HEK293 (cell line): ENCODE measurements around the gene SH3BP2.

Experiments
- CTCF ChIA-PET: fragments of 350-600 bp; formaldehyde crosslinking; extraction: SDS; loops from one replicate; lab custom pipeline; 2021; ENCODE audit warnings: antibody characterized with exemption; lab: Yijun Ruan, JAX
- POLR2A ChIA-PET: fragments of 300-600 bp; formaldehyde crosslinking; extraction: SDS; loops from one replicate; lab custom pipeline; 2020; ENCODE audit warnings: antibody characterized with exemption, inconsistent platforms; lab: Yijun Ruan, JAX
- H3K27ac ChIP-seq: fragments of 200-500 bp; sonication (Bioruptor generic); 2 replicates; pipeline ENCODE4 v1.5.1; 2014; ENCODE audit warnings: low read depth, low read length, control low read depth, inconsistent platforms; ENCODE audit errors: extremely low read depth
- H3K36me3 ChIP-seq, 2 experiments: fragments of 200-500 bp in 1 of 2; sonication (Bioruptor generic) in 1 of 2; 1 replicate in 1 of 2; 2 replicates in 1 of 2; pipeline ENCODE4 v1.5.1; 2014 to 2017; ENCODE audit warnings: inconsistent platforms in 2 of 2, low read length in 2 of 2; ENCODE audit not compliant: control insufficient read depth in 2 of 2, insufficient read depth in 1 of 2
- H3K4me1 ChIP-seq: fragments of 200-500 bp; sonication (Bioruptor generic); 2 replicates; pipeline ENCODE4 v1.5.1; 2014; ENCODE audit warnings: mild to moderate bottlenecking, low read length, inconsistent platforms; ENCODE audit not compliant: control insufficient read depth, insufficient read depth
- H3K4me3 ChIP-seq: 2 replicates; pipeline ENCODE4 v1.5.1; 2011; ENCODE audit warnings: low read depth, mild to moderate bottlenecking, control low read depth, low read length, moderate library complexity
- H3K9me3 ChIP-seq: fragments of 200-500 bp; sonication (Bioruptor generic); 2 replicates; pipeline ENCODE4 v1.5.1; 2014; ENCODE audit warnings: low read depth, low read length, inconsistent platforms; ENCODE audit not compliant: control insufficient read depth, insufficient read depth
- BCL11A ChIP-seq: fragments of 450-650 bp; formaldehyde crosslinking; IDR thresholded peaks from 2 replicates; pipeline ENCODE4 v1.5.1; 2016; ENCODE audit warnings: low read depth, missing biosample characterization, missing genetic modification characterization
- OVOL3 ChIP-seq: fragments of 450-650 bp; formaldehyde crosslinking; IDR thresholded peaks from 2 replicates; pipeline ENCODE4 v1.5.1; 2016; ENCODE audit warnings: missing biosample characterization, missing genetic modification characterization
- ZBTB49 ChIP-seq: fragments of 450-650 bp; formaldehyde crosslinking; IDR thresholded peaks from 2 replicates; pipeline ENCODE4 v1.5.1; 2016; ENCODE audit warnings: missing biosample characterization, missing genetic modification characterization, low read depth
- ZFP69B ChIP-seq: fragments of 450-650 bp; formaldehyde crosslinking; IDR thresholded peaks from 2 replicates; pipeline ENCODE4 v1.5.1; 2016; ENCODE audit warnings: missing biosample characterization, missing genetic modification characterization
- ZIC2 ChIP-seq: fragments of 450-650 bp; formaldehyde crosslinking; IDR thresholded peaks from 2 replicates; pipeline ENCODE4 v1.5.1; 2016; ENCODE audit warnings: missing biosample characterization, missing genetic modification characterization
- ZNF133 ChIP-seq: fragments of 450-650 bp; formaldehyde crosslinking; IDR thresholded peaks from 2 replicates; pipeline ENCODE4 v1.5.1; 2016; ENCODE audit warnings: missing biosample characterization, missing genetic modification characterization
- ZNF302 ChIP-seq: fragments of 450-650 bp; formaldehyde crosslinking; IDR thresholded peaks from 2 replicates; pipeline ENCODE4 v1.5.1; 2016; ENCODE audit warnings: missing biosample characterization, missing genetic modification characterization, low read depth
- ZNF335 ChIP-seq: fragments of 450-650 bp; formaldehyde crosslinking; conservative IDR thresholded peaks from 2 replicates; pipeline ENCODE4 v1.5.1; 2016; ENCODE audit warnings: missing biosample characterization, missing genetic modification characterization
- ZNF514 ChIP-seq: fragments of 450-650 bp; formaldehyde crosslinking; IDR thresholded peaks from 2 replicates; pipeline ENCODE4 v1.5.1; 2016; ENCODE audit warnings: missing biosample characterization, missing genetic modification characterization
- ZNF521 ChIP-seq: fragments of 450-650 bp; formaldehyde crosslinking; IDR thresholded peaks from 2 replicates; pipeline ENCODE4 v1.5.1; 2017; ENCODE audit warnings: missing biosample characterization, mild to moderate bottlenecking, missing genetic modification characterization
- ZNF548 ChIP-seq: fragments of 450-650 bp; formaldehyde crosslinking; IDR thresholded peaks from 2 replicates; pipeline ENCODE4 v1.5.1; 2016; ENCODE audit warnings: missing biosample characterization, missing genetic modification characterization
- ZNF549 ChIP-seq: fragments of 450-650 bp; IDR thresholded peaks from 2 replicates; pipeline ENCODE4 v1.5.1; 2018; ENCODE audit warnings: missing biosample characterization, missing genetic modification characterization, mild to moderate bottlenecking, inconsistent platforms, moderate library complexity
- ZNF555 ChIP-seq: fragments of 450-650 bp; formaldehyde crosslinking; conservative IDR thresholded peaks from 2 replicates; pipeline ENCODE4 v1.5.1; 2017; ENCODE audit warnings: missing biosample characterization, mild to moderate bottlenecking, missing genetic modification characterization, inconsistent platforms
- ZNF701 ChIP-seq: fragments of 450-650 bp; formaldehyde crosslinking; IDR thresholded peaks from 2 replicates; pipeline ENCODE4 v1.5.1; 2016; ENCODE audit warnings: missing biosample characterization, missing genetic modification characterization
- ZNF707 ChIP-seq: fragments of 450-650 bp; formaldehyde crosslinking; IDR thresholded peaks from 2 replicates; pipeline ENCODE4 v1.5.1; 2016; ENCODE audit warnings: missing biosample characterization, missing genetic modification characterization
- ZNF776 ChIP-seq: fragments of 450-650 bp; formaldehyde crosslinking; IDR thresholded peaks from 2 replicates; pipeline ENCODE4 v1.5.0; 2017; ENCODE audit warnings: missing biosample characterization, missing genetic modification characterization, borderline replicate concordance
- TF ChIP-seq, protein P1 (sequence below): fragments of 450-650 bp; formaldehyde crosslinking; IDR thresholded peaks from 2 replicates; pipeline ENCODE4 v1.5.1; 2017; ENCODE audit warnings: missing biosample characterization, missing genetic modification characterization
- TF ChIP-seq, protein P2 (sequence below): fragments of 450-650 bp; formaldehyde crosslinking; IDR thresholded peaks from 2 replicates; pipeline ENCODE4 v1.5.1; 2016; ENCODE audit warnings: missing biosample characterization, missing genetic modification characterization, borderline replicate concordance

SH3BP2 gene

GRCh38 chr4:2781911-2782310 lies 11.0 kb upstream of the SH3BP2 start (continued):
- no peak for TF ChIP-seq ZBTB49 (tag by site-specific recombination)

DNA sequence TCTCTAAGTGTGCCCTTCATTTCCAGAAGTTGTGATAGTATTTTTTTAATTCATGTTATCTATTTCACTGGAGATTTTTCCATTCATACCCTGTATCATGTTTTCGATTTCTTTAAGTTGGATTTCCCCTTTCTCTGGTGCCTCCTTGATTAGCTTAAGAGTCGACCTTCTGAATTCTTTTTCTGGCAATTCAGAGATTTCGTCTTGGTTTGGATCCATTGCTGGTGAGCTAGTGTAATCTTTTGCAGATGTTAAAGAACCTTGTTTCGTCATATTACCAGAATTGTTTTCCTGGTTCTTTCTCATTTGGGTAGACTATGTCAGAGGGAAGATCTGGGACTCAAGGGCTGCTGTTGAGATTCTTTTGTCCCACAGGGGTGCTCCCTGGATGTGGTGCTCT lies 9.1 kb upstream of the SH3BP2 start:
- CTCF ChIA-PET = interaction anchor here (1.6 kb wide), 1 partner anchor 20 kb away, joined by 5 read pairs; no protein-coding TSS in a partner anchor

GRCh38 chr4:2785613-2786012 lies 7.3 kb upstream of the SH3BP2 start:
- ChIA-PET POLR2A (no interaction called here), CTCF (no interaction called here)
- TF ChIP-seq ZNF335 = peak; percentile 63
- no peak for TF ChIP-seq OVOL3
- no peaks in the 10 kb centered on the region for H3K9me3 ChIP-seq
- no peak overlapping the region for H3K27ac ChIP-seq
- H3K36me3 ChIP-seq = no peaks in the 10 kb centered on the region
- no peak overlapping the region for H3K4me3 ChIP-seq
- no peaks in the 10 kb centered on the region for H3K4me1 ChIP-seq

More for the DNA sequence above, 9.1 kb upstream of the SH3BP2 start:
- no peaks in the 10 kb centered on the region for H3K9me3 ChIP-seq
- POLR2A ChIA-PET = interaction anchor here (0.6 kb wide), 2 partner anchors 113 to 193 kb away, joined by 3 to 7 read pairs; no protein-coding TSS in a partner anchor
- H3K4me1 ChIP-seq = no peaks in the 10 kb centered on the region
- H3K36me3 ChIP-seq = no peaks in the 10 kb centered on the region
- H3K4me3 ChIP-seq = no peak overlapping the region
- no peak for TF ChIP-seq ZNF701
- TF ChIP-seq ZNF549 (tag by site-specific recombination) = no peak
- TF ChIP-seq ZNF302 (tag by site-specific recombination) = no peak
- TF ChIP-seq ZIC2 (tag by site-specific recombination) = no peak
- TF ChIP-seq ZFP69B (tag by site-specific recombination) = no peak
- TF ChIP-seq ZNF133 (tag by site-specific recombination) = no peak
- TF ChIP-seq ZNF776 (tag by site-specific recombination) = no peak
- TF ChIP-seq BCL11A (tag by site-specific recombination) = no peak
- no peak for TF ChIP-seq ZNF555 (tag by site-specific recombination)
- no peak for TF ChIP-seq ZNF521 (tag by site-specific recombination)
- TF ChIP-seq, all 188 proteins: peak for 0
- H3K27ac ChIP-seq = no peak overlapping the region

DNA sequence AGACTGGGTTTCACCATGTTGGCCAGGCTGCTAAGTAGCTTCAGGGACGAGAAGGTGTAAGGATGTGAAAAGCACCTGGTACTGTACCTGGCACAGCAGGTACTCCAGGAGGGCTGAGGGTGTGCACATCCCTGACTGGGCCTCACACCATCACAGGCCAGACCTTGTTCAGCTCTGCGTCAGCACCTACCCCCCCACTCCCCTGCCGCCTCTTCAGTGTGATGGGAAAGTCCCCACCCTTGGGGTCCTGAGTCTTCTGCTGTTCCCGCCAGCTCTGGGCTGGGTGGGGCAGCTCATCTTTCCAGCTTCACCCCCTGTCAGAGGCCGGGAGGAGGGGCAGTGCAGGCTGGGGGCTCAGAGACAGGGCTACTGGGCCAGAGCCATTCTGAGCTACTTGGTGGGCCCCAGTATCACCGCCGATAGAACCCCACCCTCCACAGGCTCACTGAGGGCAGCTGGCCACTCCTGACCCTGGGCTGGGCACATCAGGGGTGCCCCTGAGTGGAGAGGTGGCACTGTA lies 6.7 kb upstream of the SH3BP2 start:
- CTCF ChIA-PET = no interaction called here
- TF ChIP-seq, protein P1, sequence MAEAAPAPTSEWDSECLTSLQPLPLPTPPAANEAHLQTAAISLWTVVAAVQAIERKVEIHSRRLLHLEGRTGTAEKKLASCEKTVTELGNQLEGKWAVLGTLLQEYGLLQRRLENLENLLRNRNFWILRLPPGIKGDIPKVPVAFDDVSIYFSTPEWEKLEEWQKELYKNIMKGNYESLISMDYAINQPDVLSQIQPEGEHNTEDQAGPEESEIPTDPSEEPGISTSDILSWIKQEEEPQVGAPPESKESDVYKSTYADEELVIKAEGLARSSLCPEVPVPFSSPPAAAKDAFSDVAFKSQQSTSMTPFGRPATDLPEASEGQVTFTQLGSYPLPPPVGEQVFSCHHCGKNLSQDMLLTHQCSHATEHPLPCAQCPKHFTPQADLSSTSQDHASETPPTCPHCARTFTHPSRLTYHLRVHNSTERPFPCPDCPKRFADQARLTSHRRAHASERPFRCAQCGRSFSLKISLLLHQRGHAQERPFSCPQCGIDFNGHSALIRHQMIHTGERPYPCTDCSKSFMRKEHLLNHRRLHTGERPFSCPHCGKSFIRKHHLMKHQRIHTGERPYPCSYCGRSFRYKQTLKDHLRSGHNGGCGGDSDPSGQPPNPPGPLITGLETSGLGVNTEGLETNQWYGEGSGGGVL (tag by site-specific recombination) = no peak
- TF ChIP-seq ZNF514 (no peak), ZNF549 (tag by site-specific recombination) (no peak), ZNF548 (tag by site-specific recombination) (no peak), ZNF707 (tag by site-specific recombination) (no peak), ZNF555 (tag by site-specific recombination) (no peak)
- TF ChIP-seq, protein P2, sequence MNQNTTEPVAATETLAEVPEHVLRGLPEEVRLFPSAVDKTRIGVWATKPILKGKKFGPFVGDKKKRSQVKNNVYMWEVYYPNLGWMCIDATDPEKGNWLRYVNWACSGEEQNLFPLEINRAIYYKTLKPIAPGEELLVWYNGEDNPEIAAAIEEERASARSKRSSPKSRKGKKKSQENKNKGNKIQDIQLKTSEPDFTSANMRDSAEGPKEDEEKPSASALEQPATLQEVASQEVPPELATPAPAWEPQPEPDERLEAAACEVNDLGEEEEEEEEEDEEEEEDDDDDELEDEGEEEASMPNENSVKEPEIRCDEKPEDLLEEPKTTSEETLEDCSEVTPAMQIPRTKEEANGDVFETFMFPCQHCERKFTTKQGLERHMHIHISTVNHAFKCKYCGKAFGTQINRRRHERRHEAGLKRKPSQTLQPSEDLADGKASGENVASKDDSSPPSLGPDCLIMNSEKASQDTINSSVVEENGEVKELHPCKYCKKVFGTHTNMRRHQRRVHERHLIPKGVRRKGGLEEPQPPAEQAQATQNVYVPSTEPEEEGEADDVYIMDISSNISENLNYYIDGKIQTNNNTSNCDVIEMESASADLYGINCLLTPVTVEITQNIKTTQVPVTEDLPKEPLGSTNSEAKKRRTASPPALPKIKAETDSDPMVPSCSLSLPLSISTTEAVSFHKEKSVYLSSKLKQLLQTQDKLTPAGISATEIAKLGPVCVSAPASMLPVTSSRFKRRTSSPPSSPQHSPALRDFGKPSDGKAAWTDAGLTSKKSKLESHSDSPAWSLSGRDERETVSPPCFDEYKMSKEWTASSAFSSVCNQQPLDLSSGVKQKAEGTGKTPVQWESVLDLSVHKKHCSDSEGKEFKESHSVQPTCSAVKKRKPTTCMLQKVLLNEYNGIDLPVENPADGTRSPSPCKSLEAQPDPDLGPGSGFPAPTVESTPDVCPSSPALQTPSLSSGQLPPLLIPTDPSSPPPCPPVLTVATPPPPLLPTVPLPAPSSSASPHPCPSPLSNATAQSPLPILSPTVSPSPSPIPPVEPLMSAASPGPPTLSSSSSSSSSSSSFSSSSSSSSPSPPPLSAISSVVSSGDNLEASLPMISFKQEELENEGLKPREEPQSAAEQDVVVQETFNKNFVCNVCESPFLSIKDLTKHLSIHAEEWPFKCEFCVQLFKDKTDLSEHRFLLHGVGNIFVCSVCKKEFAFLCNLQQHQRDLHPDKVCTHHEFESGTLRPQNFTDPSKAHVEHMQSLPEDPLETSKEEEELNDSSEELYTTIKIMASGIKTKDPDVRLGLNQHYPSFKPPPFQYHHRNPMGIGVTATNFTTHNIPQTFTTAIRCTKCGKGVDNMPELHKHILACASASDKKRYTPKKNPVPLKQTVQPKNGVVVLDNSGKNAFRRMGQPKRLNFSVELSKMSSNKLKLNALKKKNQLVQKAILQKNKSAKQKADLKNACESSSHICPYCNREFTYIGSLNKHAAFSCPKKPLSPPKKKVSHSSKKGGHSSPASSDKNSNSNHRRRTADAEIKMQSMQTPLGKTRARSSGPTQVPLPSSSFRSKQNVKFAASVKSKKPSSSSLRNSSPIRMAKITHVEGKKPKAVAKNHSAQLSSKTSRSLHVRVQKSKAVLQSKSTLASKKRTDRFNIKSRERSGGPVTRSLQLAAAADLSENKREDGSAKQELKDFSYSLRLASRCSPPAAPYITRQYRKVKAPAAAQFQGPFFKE (tag by site-specific recombination) = no peak
- TF ChIP-seq, all 188 proteins: peak for 0
- no peaks in the 10 kb centered on the region for H3K4me1 ChIP-seq
- POLR2A ChIA-PET = no interaction called here
- no peak overlapping the region for H3K27ac ChIP-seq
- no peaks in the 10 kb centered on the region for H3K9me3 ChIP-seq
- H3K36me3 ChIP-seq = no peaks in the 10 kb centered on the region
- H3K4me3 ChIP-seq = no peak overlapping the region
